GM12873 (cell line): ENCODE results near the gene ALKBH5.

Source experiments
- CTCF ChIP-seq: IDR thresholded peaks from 2 replicates; pipeline ENCODE4 v1.5.1; 2012; ENCODE audit warnings: low read depth, mild to moderate bottlenecking, moderate library complexity, low read length, control low read depth; ENCODE audit not compliant: insufficient read depth; ENCODE audit errors: missing control alignments

Gene ALKBH5

GRCh38 chr17:18258356-18259038 is 74.9 kb downstream of the ALKBH5 start, which contains the start of gene FLII:
Gene FLII, minus strand, starts transcription at chr17:18258738. Its CDS starts 48 bp downstream, at chr17:18258690.
- TF ChIP-seq CTCF = no peak
